ENCODE measurements around the gene TMEM236.

TMEM236 gene

GRCh38 chr10:17836942-17837341, 84.9 kb downstream of the TMEM236 start:
- H3K9me3 ChIP-seq (replicated peaks; ENCODE audit: low read length): no peaks in the 10 kb centered on the region
- peak overlapping the region; percentile 57 for H3K9ac ChIP-seq (ENCODE audit: low read depth, low read length)
- H3K36me3 ChIP-seq (ENCODE audit: insufficient read depth, low read length): no peaks in the 10 kb centered on the region
- H3K4me1 ChIP-seq (ENCODE audit: control insufficient read depth, insufficient read depth, low read length): peaks cover 36% of the 10 kb centered on the region
- peak overlapping the region; percentile 85 for H3K4me2 ChIP-seq (ENCODE audit: low read length)
- no peaks in the 10 kb centered on the region for H3K27me3 ChIP-seq (ENCODE audit: control insufficient read depth, insufficient read depth, low read length)
- H3K4me3 ChIP-seq (ENCODE audit: low read length): peak overlapping the region; percentile 61

- H3K4me1 ChIP-seq (ENCODE audit: control insufficient read depth, insufficient read depth, low read length): peaks cover 36% of the 10 kb centered on the region
- no peaks in the 10 kb centered on the region for H3K27me3 ChIP-seq (ENCODE audit: control insufficient read depth, insufficient read depth, low read length)
- H3K36me3 ChIP-seq (ENCODE audit: insufficient read depth, low read length): no peaks in the 10 kb centered on the region
- no peaks in the 10 kb centered on the region for H3K9me3 ChIP-seq (replicated peaks; ENCODE audit: low read length)
- H3K4me3 ChIP-seq (ENCODE audit: low read length): peak overlapping the region; percentile 31
- no peak overlapping the region for H3K9ac ChIP-seq (ENCODE audit: low read depth, low read length)
- H3K4me2 ChIP-seq (ENCODE audit: low read length): peak overlapping the region; percentile 39
These were observed 86.2 kb downstream of the TMEM236 start for GRCh38 chr10:17838080-17838648.

- Histone ChIP-seq H3K9ac (ENCODE audit: low read depth, low read length) (no peak overlapping the region), H3K27me3 (ENCODE audit: control insufficient read depth, insufficient read depth, low read length) (no peaks in the 10 kb centered on the region), H3K4me1 (ENCODE audit: control insufficient read depth, insufficient read depth, low read length) (peaks cover 26% of the 10 kb centered on the region), H3K4me3 (ENCODE audit: low read length) (no peak overlapping the region), H3K9me3 (replicated peaks; ENCODE audit: low read length) (no peaks in the 10 kb centered on the region), H3K4me2 (ENCODE audit: low read length) (no peak overlapping the region), H3K36me3 (ENCODE audit: insufficient read depth, low read length) (no peaks in the 10 kb centered on the region)
These were observed 89.0 kb downstream of the TMEM236 start for GRCh38 chr10:17841050-17841449.

- Histone ChIP-seq H3K9ac (ENCODE audit: low read depth, low read length) (no peak overlapping the region), H3K4me2 (ENCODE audit: low read length) (no peak overlapping the region), H3K36me3 (ENCODE audit: insufficient read depth, low read length) (no peaks in the 10 kb centered on the region), H3K4me3 (ENCODE audit: low read length) (no peak overlapping the region), H3K4me1 (ENCODE audit: control insufficient read depth, insufficient read depth, low read length) (peaks cover 14% of the 10 kb centered on the region), H3K27me3 (ENCODE audit: control insufficient read depth, insufficient read depth, low read length) (no peaks in the 10 kb centered on the region), H3K9me3 (replicated peaks; ENCODE audit: low read length) (no peaks in the 10 kb centered on the region)
These were observed 90.6 kb downstream of the TMEM236 start for GRCh38 chr10:17842641-17843040.

GRCh38 chr10:17847585-17848296, 95.7 kb downstream of the TMEM236 start:
- Histone ChIP-seq H3K4me2 (ENCODE audit: low read length) (peak overlapping the region; percentile 37), H3K36me3 (ENCODE audit: insufficient read depth, low read length) (no peaks in the 10 kb centered on the region), H3K9me3 (replicated peaks; ENCODE audit: low read length) (no peaks in the 10 kb centered on the region), H3K4me3 (ENCODE audit: low read length) (no peak overlapping the region), H3K27me3 (ENCODE audit: control insufficient read depth, insufficient read depth, low read length) (no peaks in the 10 kb centered on the region), H3K4me1 (ENCODE audit: control insufficient read depth, insufficient read depth, low read length) (no peaks in the 10 kb centered on the region), H3K9ac (ENCODE audit: low read depth, low read length) (no peak overlapping the region)

- Histone ChIP-seq H3K36me3 (ENCODE audit: insufficient read depth, low read length) (no peaks in the 10 kb centered on the region), H3K27me3 (ENCODE audit: control insufficient read depth, insufficient read depth, low read length) (no peaks in the 10 kb centered on the region)
These were observed 96.6 kb downstream of the TMEM236 start for GRCh38 chr10:17848646-17849045.

More at GRCh38 chr10:17848646-17849045, 96.6 kb downstream of the TMEM236 start:
- no peaks in the 10 kb centered on the region for H3K9me3 ChIP-seq (replicated peaks; ENCODE audit: low read length)
- no peaks in the 10 kb centered on the region for H3K4me1 ChIP-seq (ENCODE audit: control insufficient read depth, insufficient read depth, low read length)
- no peak overlapping the region for H3K9ac ChIP-seq (ENCODE audit: low read depth, low read length)
- no peak overlapping the region for H3K4me3 ChIP-seq (ENCODE audit: low read length)
- no peak overlapping the region for H3K4me2 ChIP-seq (ENCODE audit: low read length)

Small RNA genes within 50 kb of the gene (small RNA-seq; reads per million reads assigned to genes)
- 0.49 reads per million for gene MIR511
